Neuronal stem cell (in vitro differentiated cells): Measurements from ENCODE around the gene ZNF554.

Source experiments
- DNase-seq: peaks from one replicate; pipeline ENCODE4 v3.0.0-alpha.2; 2013; ENCODE audit warnings: low spot score
- H2AFZ ChIP-seq: one replicate; pipeline ENCODE4 v1.6.1; 2013; ENCODE audit warnings: mild to moderate bottlenecking, low read length, inconsistent platforms
- H2AK5ac ChIP-seq: 2 replicates; pipeline ENCODE4 v1.6.1; 2013; ENCODE audit warnings: low read depth, mild to moderate bottlenecking, inconsistent platforms, low read length, moderate library complexity, mixed read lengths
- H2BK120ac ChIP-seq: 2 replicates; pipeline ENCODE4 v1.6.1; 2013; ENCODE audit warnings: low read depth, mild to moderate bottlenecking, inconsistent platforms, low read length, moderate library complexity, mixed read lengths
- H2BK12ac ChIP-seq: one replicate; pipeline ENCODE4 v1.6.1; 2013; ENCODE audit warnings: low read length, inconsistent platforms
- H2BK15ac ChIP-seq: 2 replicates; pipeline ENCODE4 v1.6.1; 2013; ENCODE audit warnings: mild to moderate bottlenecking, low read length, inconsistent platforms, mixed read lengths
- H2BK5ac ChIP-seq: one replicate; pipeline ENCODE4 v1.6.1; 2013; ENCODE audit warnings: inconsistent platforms, mild to moderate bottlenecking, low read length, moderate library complexity
- H3K14ac ChIP-seq: one replicate; pipeline ENCODE4 v1.6.1; 2013; ENCODE audit warnings: low read length, inconsistent platforms
- H3K18ac ChIP-seq: 2 replicates; pipeline ENCODE4 v1.6.1; 2013; ENCODE audit warnings: low read length, inconsistent platforms
- H3K23ac ChIP-seq: 2 replicates; pipeline ENCODE4 v1.6.1; 2013; ENCODE audit warnings: low read depth, mild to moderate bottlenecking, mixed read lengths, low read length, inconsistent platforms; ENCODE audit not compliant: poor library complexity
- H3K27ac ChIP-seq: replicated peaks from 3 replicates; pipeline ENCODE4 v1.5.1; 2013; ENCODE audit warnings: low read length, inconsistent platforms
- H3K27me3 ChIP-seq, 3 experiments: 2 replicates each; pipeline ENCODE4 v1.6.1; 2013; ENCODE audit warnings: low read length in 3 of 3, mild to moderate bottlenecking in 2 of 3, inconsistent platforms in 1 of 3, low read depth in 1 of 3, mixed read lengths in 1 of 3, moderate library complexity in 1 of 3; ENCODE audit not compliant: control insufficient read depth in 3 of 3, insufficient read depth in 3 of 3
- H3K36me3 ChIP-seq, 2 donors: replicated peaks in 1 of 2; 2 replicates each; pipeline ENCODE4 v1.6.1; 2013; ENCODE audit warnings: low read length in 2 of 2; ENCODE audit not compliant: control insufficient read depth in 2 of 2, insufficient read depth in 2 of 2
- H3K4ac ChIP-seq: 2 replicates; pipeline ENCODE4 v1.6.1; 2013; ENCODE audit warnings: inconsistent platforms, mild to moderate bottlenecking, low read length, moderate library complexity
- H3K4me1 ChIP-seq, 2 donors: 1 replicate in 1 of 2; 2 replicates in 1 of 2; pipeline ENCODE4 v1.6.1; 2013; ENCODE audit warnings: low read length in 2 of 2, low read depth in 1 of 2; ENCODE audit not compliant: control insufficient read depth in 2 of 2, insufficient read depth in 1 of 2
- H3K4me2 ChIP-seq: one replicate; pipeline ENCODE4 v1.6.1; 2013; ENCODE audit warnings: mild to moderate bottlenecking, low read length, inconsistent platforms; ENCODE audit not compliant: insufficient read depth, poor library complexity, severe bottlenecking
- H3K4me3 ChIP-seq, 2 donors: 2 replicates each; pipeline ENCODE4 v1.5.1; 2013; ENCODE audit warnings: low read length in 2 of 2, mild to moderate bottlenecking in 2 of 2, inconsistent platforms in 1 of 2, moderate library complexity in 1 of 2
- H3K79me1 ChIP-seq: one replicate; pipeline ENCODE4 v1.6.1; 2013; ENCODE audit warnings: low read depth, mild to moderate bottlenecking, inconsistent platforms, low read length, moderate library complexity
- H3K9ac ChIP-seq: one replicate; pipeline ENCODE4 v1.6.1; 2013; ENCODE audit warnings: mild to moderate bottlenecking, low read depth, low read length, inconsistent platforms; ENCODE audit not compliant: poor library complexity
- H3K9me3 ChIP-seq, 2 donors: replicated peaks in 1 of 2; 2 replicates each; pipeline versions ENCODE3 to v1.6.1; 2013; ENCODE audit warnings: low read length in 2 of 2, mild to moderate bottlenecking in 2 of 2, inconsistent platforms in 1 of 2, low read depth in 1 of 2, mixed read lengths in 1 of 2, moderate library complexity in 1 of 2; ENCODE audit not compliant: control insufficient read depth in 2 of 2, insufficient read depth in 1 of 2
- H4K8ac ChIP-seq: one replicate; pipeline ENCODE4 v1.6.1; 2013; ENCODE audit warnings: low read depth, mild to moderate bottlenecking, inconsistent platforms, low read length, moderate library complexity
- H4K91ac ChIP-seq: one replicate; pipeline ENCODE4 v1.6.1; 2013; ENCODE audit warnings: low read length, low read depth, mild to moderate bottlenecking, inconsistent platforms; ENCODE audit not compliant: poor library complexity
- WGBS, 2 donors: extraction: QIAGEN DNeasy Blood & Tissue Kit; methylation state at CpG; one replicate each; pipeline ENCODE4 v1.1.7; 2013; ENCODE audit warnings: missing lambda C conversion rate in 2 of 2, mixed read lengths in 1 of 2; ENCODE audit not compliant: insufficient read length in 2 of 2, insufficient replicate concordance in 1 of 2; ENCODE audit errors: extremely low coverage in 2 of 2; 5-methylcytosine and 5-hydroxymethylcytosine counted together

Gene ZNF554

GRCh38 chr19:2793577-2793976, 26.1 kb upstream of the ZNF554 start:
- peaks cover 52 to 91% of the 10 kb centered on the region in 2 donors for H3K36me3 ChIP-seq
- peaks cover 16% of the 10 kb centered on the region for H3K79me1 ChIP-seq
- no peak overlapping the region for H2AK5ac ChIP-seq
- no peaks in the 10 kb centered on the region for H3K27me3 ChIP-seq
- no peak overlapping the region for H2BK12ac ChIP-seq
- H2BK120ac ChIP-seq = no peak overlapping the region
- WGBS, 2 donors = no CpG with 5 or more reads among the region's 12 CpGs
- H3K9me3 ChIP-seq = no peaks in the 10 kb centered on the region
- no peak overlapping the region for H4K8ac ChIP-seq
- no peak overlapping the region for H4K91ac ChIP-seq
- H2AFZ ChIP-seq = no peak overlapping the region
- no peak overlapping the region for H3K14ac ChIP-seq
- H3K4me3 ChIP-seq = no peak overlapping the region
- DNase-seq = no peak
- no peak overlapping the region for H3K27ac ChIP-seq
- no peak overlapping the region for H3K4ac ChIP-seq
- H3K4me2 ChIP-seq = no peak overlapping the region
- H3K4me1 ChIP-seq = no peaks in the 10 kb centered on the region
- H3K23ac ChIP-seq = no peak overlapping the region
- no peak overlapping the region for H3K9ac ChIP-seq
- H3K18ac ChIP-seq = no peak overlapping the region
- H2BK5ac ChIP-seq = no peak overlapping the region
- H2BK15ac ChIP-seq = no peak overlapping the region

DNA sequence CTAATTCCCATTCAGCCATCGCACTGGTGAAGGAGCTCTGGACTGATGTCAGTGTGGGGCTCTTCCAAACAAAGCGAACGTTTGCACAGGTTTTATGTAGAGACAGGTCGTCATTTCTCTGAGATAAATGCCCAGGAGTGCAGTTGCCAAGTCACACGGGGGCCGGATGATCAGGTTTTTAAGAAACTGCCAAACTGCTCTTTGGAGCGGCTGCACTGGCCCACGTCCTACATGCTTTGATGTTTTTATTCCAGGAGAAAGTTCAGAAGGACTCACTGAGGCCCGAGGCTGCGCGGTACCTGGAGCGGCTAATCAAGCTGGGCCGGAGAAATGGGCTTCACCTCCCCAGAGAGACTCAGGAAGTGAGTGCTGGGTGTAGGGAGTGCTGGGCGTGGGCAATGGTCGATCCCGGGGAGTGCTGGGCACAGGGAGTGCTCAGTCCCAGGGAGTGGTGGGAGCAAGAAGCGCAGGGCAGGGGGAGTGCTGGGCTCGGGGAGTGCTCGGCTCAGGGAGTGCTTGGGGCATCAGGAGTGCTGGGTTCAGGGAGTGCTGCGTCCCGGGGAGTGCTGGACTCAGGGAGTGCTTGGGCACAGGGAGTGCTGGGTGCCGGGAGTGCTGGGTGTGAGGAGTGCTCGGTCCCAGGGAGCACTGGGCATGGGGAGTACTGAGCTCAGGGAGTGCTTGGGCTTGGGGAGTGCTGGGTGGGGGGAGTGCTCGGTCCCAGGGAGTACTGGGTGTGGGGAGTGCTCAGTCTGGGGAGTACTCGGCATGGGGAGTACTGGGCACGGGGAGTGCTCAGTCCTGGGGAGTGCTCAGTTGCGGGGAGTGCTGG, 23.6 kb upstream of the ZNF554 start:
- no CpG with 5 or more reads among the region's 27 CpGs for WGBS, 2 donors
- Histone ChIP-seq H3K18ac (no peak overlapping the region), H3K4me3 (no peak overlapping the region), H3K27me3 (no peaks in the 10 kb centered on the region), H3K14ac (no peak overlapping the region), H3K4me2 (peak overlapping the region; percentile 2), H3K79me1 (peaks cover 10% of the 10 kb centered on the region), H3K23ac (no peak overlapping the region), H3K9ac (no peak overlapping the region), H3K9me3 (no peaks in the 10 kb centered on the region), H4K91ac (no peak overlapping the region), H2BK12ac (no peak overlapping the region), H3K36me3 (peaks cover 57 to 100% of the 10 kb centered on the region in 2 donors), H2BK15ac (no peak overlapping the region), H4K8ac (peak overlapping the region; percentile 65), H3K4ac (no peak overlapping the region), H2AK5ac (no peak overlapping the region), H2AFZ (no peak overlapping the region), H2BK120ac (no peak overlapping the region), H2BK5ac (no peak overlapping the region), H3K27ac (no peak overlapping the region), H3K4me1 (no peaks in the 10 kb centered on the region)
- DNase-seq = no peak

DNA sequence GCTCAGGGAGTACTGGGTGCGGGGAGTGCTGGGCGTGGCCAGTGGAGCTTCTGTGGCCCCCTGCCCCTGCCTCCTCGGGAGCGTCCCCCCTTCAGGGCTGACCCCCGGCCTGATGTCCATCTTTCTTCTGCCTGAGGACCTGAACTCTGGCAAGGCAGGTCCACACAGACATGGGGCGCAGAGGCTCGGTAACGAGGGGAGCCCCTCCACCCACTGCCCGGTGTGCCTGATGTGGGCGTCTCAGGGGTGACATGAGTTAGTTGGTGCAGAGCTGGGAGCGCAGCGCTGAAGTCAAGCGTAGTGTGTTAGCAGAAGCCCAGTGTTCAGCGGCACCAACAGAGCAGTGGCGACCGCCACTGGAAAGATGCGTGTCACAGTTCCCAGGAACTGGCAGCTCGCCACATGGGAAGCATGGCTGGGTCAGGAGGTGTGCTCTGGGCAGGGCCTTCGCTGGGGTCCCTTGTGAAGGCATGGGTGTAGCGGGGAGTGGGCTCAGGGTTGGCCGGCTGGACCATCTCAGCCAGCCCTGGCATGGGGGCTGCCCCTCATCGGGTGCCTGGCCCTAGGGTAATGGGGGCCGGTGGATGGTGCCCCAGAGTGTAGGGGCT, 22.9 kb upstream of the ZNF554 start:
- Histone ChIP-seq H2BK5ac (no peak overlapping the region), H2BK15ac (no peak overlapping the region), H3K36me3 (peaks cover 60 to 100% of the 10 kb centered on the region in 2 donors), H4K8ac (no peak overlapping the region), H3K9ac (no peak overlapping the region), H3K4me2 (no peak overlapping the region), H2BK120ac (no peak overlapping the region), H2AK5ac (no peak overlapping the region), H3K9me3 (no peaks in the 10 kb centered on the region), H3K4ac (no peak overlapping the region), H3K27me3 (no peaks in the 10 kb centered on the region), H4K91ac (no peak overlapping the region), H3K23ac (peak overlapping the region; percentile 1), H3K79me1 (peaks cover 14% of the 10 kb centered on the region), H2BK12ac (no peak overlapping the region), H3K4me1 (no peaks in the 10 kb centered on the region), H2AFZ (no peak overlapping the region), H3K14ac (no peak overlapping the region), H3K27ac (no peak overlapping the region), H3K4me3 (no peak overlapping the region), H3K18ac (no peak overlapping the region)
- DNase-seq = no peak
- no CpG with 5 or more reads among the region's 23 CpGs for WGBS, 2 donors

GRCh38 chr19:2797280-2797679, 22.4 kb upstream of the ZNF554 start:
- Histone ChIP-seq H3K4me2 (no peak overlapping the region), H3K36me3 (peaks cover 60 to 98% of the 10 kb centered on the region in 2 donors), H3K23ac (no peak overlapping the region), H3K27me3 (no peaks in the 10 kb centered on the region), H4K8ac (no peak overlapping the region), H3K18ac (no peak overlapping the region), H3K4me1 (no peaks in the 10 kb centered on the region), H4K91ac (no peak overlapping the region), H3K79me1 (peaks cover 17% of the 10 kb centered on the region), H2AK5ac (no peak overlapping the region), H2BK15ac (no peak overlapping the region), H3K4ac (no peak overlapping the region), H3K9ac (no peak overlapping the region), H3K14ac (no peak overlapping the region), H2BK120ac (no peak overlapping the region), H3K4me3 (no peak overlapping the region), H2AFZ (no peak overlapping the region), H3K27ac (no peak overlapping the region), H3K9me3 (no peaks in the 10 kb centered on the region), H2BK12ac (no peak overlapping the region), H2BK5ac (no peak overlapping the region)
- no CpG with 5 or more reads among the region's 15 CpGs for WGBS, 2 donors
- DNase-seq = no peak
